Measurements from ENCODE around the gene CDK11A. TPM values are rescaled to one million over a fixed set of nuclear protein-coding genes. Genes with fewer than 3 reads are reported as not detected.

The CDK11A gene
- total RNA-seq, 2 experiments from 2014 or later, result 44.3 to 50.5 TPM

- intact Hi-C loops (cut with DNase I, micrococcal nuclease), result no loop called here
- no peaks in the 10 kb centered on the region for H3K4me1 Mint-ChIP-seq
- DNase-seq (no peak), ATAC-seq (no peak)
- H3K4me3 Mint-ChIP-seq, result no peak overlapping the region
- H3K27ac Mint-ChIP-seq, result no peak overlapping the region
- POLR2A ChIA-PET, result no interaction called here
- CTCF ChIA-PET, result interaction anchor here (0.6 kb wide), 1 partner anchor 412 kb away, joined by 3 read pairs; no protein-coding TSS in a partner anchor
- peaks cover 28% of the 10 kb centered on the region for H3K36me3 Mint-ChIP-seq (ENCODE audit: low read depth)
- no peaks in the 10 kb centered on the region for H3K9me3 Mint-ChIP-seq (ENCODE audit: low read depth)
- no peaks in the 10 kb centered on the region for H3K27me3 Mint-ChIP-seq
Measured at GRCh38 chr1:1759456-1760344, 35.5 kb upstream of the CDK11A start.

DNA sequence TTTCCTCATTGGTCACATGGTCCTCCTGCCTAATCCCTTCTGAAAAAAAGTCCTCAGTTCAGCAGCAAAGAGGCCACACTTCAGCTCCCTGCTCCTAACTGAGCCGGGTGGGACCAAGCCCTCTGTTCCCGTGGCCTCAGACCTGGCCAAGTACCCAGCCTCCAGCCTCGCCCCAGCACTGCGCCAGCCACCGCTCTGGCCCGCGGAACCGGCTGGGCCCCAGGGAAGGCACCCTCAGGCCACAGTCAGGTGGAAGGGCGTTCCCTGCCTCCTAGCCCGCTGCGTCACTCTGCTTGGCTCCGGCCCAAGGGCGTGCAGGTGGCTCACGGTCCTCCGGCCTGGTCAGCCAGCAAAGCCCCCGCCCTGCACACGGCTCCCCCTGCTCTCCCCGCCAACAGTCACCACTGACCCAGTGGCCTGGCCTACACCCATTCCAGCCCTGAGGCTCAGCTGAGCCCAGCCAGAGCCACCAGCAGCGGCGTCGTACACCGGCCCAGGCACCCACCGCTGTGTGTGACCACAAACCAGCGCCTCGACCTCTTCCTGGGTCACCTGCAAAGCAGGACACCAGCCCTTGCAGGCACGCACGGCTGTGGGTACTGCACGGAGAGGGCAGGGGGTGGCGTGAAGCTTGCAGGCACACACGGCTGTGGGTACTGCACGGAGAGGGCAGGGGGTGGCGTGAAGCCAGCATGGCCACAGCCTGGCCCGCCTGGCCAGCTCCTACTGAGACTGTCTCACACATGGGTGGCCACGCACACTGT, 34.7 kb upstream of the CDK11A start:
- Mint-ChIP-seq H3K4me3 (no peak overlapping the region), H3K27ac (no peak overlapping the region), H3K4me1 (no peaks in the 10 kb centered on the region), H3K27me3 (no peaks in the 10 kb centered on the region), H3K36me3 (ENCODE audit: low read depth) (peaks cover 28% of the 10 kb centered on the region), H3K9me3 (ENCODE audit: low read depth) (no peaks in the 10 kb centered on the region)
- ChIA-PET POLR2A (interaction anchor here (0.6 kb wide), 1 partner anchor 78 kb away, joined by 4 read pairs; no protein-coding TSS in a partner anchor), CTCF (interaction anchor here (0.6 kb wide), 1 partner anchor 411 kb away, joined by 3 read pairs; no protein-coding TSS in a partner anchor)
- no peak for ATAC-seq
- no peak for DNase-seq
- intact Hi-C loops (cut with DNase I, micrococcal nuclease), result no loop called here

GRCh38 chr1:1758059-1758621, 34.0 kb upstream of the CDK11A start:
- ATAC-seq (no peak), DNase-seq (no peak)
- H3K27ac Mint-ChIP-seq, result no peak overlapping the region
- H3K4me1 Mint-ChIP-seq, result no peaks in the 10 kb centered on the region
- CTCF ChIA-PET, result no interaction called here
- intact Hi-C loops (cut with DNase I, micrococcal nuclease), result no loop called here
- no peaks in the 10 kb centered on the region for H3K27me3 Mint-ChIP-seq
- H3K36me3 Mint-ChIP-seq (ENCODE audit: low read depth), result peaks cover 28% of the 10 kb centered on the region
- POLR2A ChIA-PET, result interaction anchor here (0.6 kb wide), 1 partner anchor 78 kb away, joined by 4 read pairs; no protein-coding TSS in a partner anchor
- no peak overlapping the region for H3K4me3 Mint-ChIP-seq
- no peaks in the 10 kb centered on the region for H3K9me3 Mint-ChIP-seq (ENCODE audit: low read depth)

DNA sequence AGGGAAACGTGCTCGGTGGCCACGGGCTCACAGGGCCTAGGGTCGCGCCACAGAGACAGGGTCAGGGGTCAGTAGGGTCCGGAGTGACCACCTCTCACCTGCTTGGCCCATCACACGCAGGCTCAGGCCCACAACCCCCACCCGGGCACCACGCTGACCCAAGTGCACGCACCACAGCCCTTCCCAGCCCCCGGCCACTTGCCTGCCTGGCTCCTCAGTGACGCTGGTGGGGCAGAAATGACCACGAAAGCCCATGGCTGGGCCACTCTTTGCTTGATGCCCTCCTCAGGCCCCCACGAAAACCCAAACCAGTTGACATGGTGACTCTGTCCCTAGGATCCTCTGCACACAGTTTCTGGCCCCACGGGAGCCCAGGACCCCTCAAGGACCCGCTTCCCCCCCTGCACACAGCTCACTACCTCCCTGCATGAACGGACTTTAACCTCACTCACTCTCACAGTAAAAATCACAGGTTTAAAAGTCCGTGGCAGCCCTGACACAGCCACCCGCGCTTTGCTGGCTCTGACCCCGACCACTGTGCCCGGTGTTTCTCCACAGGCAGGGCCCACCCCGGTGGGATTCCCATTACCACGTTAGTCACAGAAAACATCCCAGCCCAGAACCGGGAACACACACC, 33.4 kb upstream of the CDK11A start:
- CTCF ChIA-PET, result no interaction called here
- intact Hi-C loops (cut with DNase I, micrococcal nuclease), result no loop called here
- Mint-ChIP-seq H3K9me3 (ENCODE audit: low read depth) (no peaks in the 10 kb centered on the region), H3K27ac (no peak overlapping the region), H3K4me1 (no peaks in the 10 kb centered on the region), H3K4me3 (no peak overlapping the region), H3K36me3 (ENCODE audit: low read depth) (peaks cover 28% of the 10 kb centered on the region), H3K27me3 (no peaks in the 10 kb centered on the region)
- ATAC-seq, result no peak
- POLR2A ChIA-PET, result no interaction called here
- no peak for DNase-seq

DNA sequence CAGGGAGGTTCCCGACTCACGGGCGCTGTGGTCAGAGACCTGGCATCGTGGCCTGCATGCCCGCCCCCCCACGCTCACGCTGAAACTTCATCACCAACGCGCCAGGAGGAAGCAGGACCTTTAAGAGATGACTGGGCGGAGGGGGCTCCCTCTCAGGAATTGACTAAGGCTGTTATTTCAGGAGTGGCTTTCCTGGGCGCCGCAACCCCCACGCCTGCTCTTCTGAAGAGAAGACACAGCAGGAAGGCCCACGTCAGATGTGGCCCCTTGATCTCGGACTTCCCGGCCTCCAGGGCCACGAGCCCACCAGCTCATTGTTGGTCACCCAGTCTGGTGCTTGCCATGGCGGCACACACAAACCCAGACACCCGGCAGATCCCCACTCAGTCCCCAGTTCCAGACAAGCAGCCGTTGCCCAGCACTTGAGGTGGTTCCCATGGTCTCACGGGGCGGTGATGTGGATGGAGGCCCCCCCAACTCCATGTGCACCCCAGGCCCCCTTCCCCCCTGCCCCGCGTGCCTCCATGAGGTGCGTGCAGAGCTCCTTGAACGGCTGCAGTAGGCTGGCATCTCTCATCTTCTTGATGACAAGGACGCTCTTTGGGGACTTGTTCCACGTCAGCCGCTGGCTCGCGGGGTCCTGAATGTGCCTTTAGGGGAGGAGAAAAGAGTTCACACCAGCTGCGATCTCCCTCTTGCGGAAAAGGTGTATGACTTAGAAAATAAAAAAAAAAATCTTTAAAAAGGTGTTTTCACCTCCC, 32.7 kb upstream of the CDK11A start:
- ATAC-seq (no peak), DNase-seq (no peak)
- H3K4me3 Mint-ChIP-seq, result no peak overlapping the region
- intact Hi-C loops (cut with DNase I, micrococcal nuclease), result no loop called here
- H3K4me1 Mint-ChIP-seq, result no peaks in the 10 kb centered on the region
- peaks cover 29% of the 10 kb centered on the region for H3K36me3 Mint-ChIP-seq (ENCODE audit: low read depth)
- H3K9me3 Mint-ChIP-seq (ENCODE audit: low read depth), result no peaks in the 10 kb centered on the region
- H3K27ac Mint-ChIP-seq, result no peak overlapping the region
- ChIA-PET POLR2A (no interaction called here), CTCF (no interaction called here)
- H3K27me3 Mint-ChIP-seq, result no peaks in the 10 kb centered on the region

DNA sequence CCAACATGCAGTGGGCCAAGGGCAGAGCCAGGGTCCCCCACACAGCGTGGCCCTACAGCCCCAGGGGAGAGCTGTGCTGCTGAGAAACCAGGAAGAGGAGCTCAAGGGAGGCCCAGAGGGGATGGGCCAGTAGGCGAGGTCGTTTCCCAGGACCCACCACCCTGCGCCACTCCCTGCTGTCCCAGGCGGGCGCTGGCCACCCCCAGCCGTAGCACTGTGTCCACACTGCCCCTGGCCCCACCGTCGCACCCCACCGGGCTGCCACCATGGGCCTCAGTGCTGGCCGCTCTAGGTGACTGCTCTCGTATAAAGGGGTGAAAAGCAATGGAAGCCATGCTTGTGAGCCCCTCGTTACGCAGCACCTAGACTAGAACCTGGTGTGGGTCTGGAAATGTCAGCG, 31.7 kb upstream of the CDK11A start:
- H3K27me3 Mint-ChIP-seq, result no peaks in the 10 kb centered on the region
- H3K4me1 Mint-ChIP-seq, result no peaks in the 10 kb centered on the region
- CTCF ChIA-PET, result no interaction called here
- peaks cover 22% of the 10 kb centered on the region for H3K36me3 Mint-ChIP-seq (ENCODE audit: low read depth)
- H3K9me3 Mint-ChIP-seq (ENCODE audit: low read depth), result no peaks in the 10 kb centered on the region
- H3K27ac Mint-ChIP-seq, result no peak overlapping the region
- POLR2A ChIA-PET, result interaction anchor here (0.7 kb wide), 1 partner anchor 46 kb away, joined by 4 read pairs; no protein-coding TSS in a partner anchor
- DNase-seq, result no peak
- intact Hi-C loops (cut with DNase I, micrococcal nuclease), result no loop called here
- no peak overlapping the region for H3K4me3 Mint-ChIP-seq
- no peak for ATAC-seq

GRCh38 chr1:1755426-1755825, 31.3 kb upstream of the CDK11A start:
- no peaks in the 10 kb centered on the region for H3K4me1 Mint-ChIP-seq
- CTCF ChIA-PET, result no interaction called here
- POLR2A ChIA-PET, result interaction anchor here (0.7 kb wide), 1 partner anchor 46 kb away, joined by 4 read pairs; no protein-coding TSS in a partner anchor
- H3K9me3 Mint-ChIP-seq (ENCODE audit: low read depth), result no peaks in the 10 kb centered on the region
- H3K27ac Mint-ChIP-seq, result no peak overlapping the region
- ATAC-seq (no peak), DNase-seq (no peak)
- intact Hi-C loops (cut with DNase I, micrococcal nuclease), result no loop called here
- H3K36me3 Mint-ChIP-seq (ENCODE audit: low read depth), result peaks cover 22% of the 10 kb centered on the region
- no peak overlapping the region for H3K4me3 Mint-ChIP-seq
- no peaks in the 10 kb centered on the region for H3K27me3 Mint-ChIP-seq

DNA sequence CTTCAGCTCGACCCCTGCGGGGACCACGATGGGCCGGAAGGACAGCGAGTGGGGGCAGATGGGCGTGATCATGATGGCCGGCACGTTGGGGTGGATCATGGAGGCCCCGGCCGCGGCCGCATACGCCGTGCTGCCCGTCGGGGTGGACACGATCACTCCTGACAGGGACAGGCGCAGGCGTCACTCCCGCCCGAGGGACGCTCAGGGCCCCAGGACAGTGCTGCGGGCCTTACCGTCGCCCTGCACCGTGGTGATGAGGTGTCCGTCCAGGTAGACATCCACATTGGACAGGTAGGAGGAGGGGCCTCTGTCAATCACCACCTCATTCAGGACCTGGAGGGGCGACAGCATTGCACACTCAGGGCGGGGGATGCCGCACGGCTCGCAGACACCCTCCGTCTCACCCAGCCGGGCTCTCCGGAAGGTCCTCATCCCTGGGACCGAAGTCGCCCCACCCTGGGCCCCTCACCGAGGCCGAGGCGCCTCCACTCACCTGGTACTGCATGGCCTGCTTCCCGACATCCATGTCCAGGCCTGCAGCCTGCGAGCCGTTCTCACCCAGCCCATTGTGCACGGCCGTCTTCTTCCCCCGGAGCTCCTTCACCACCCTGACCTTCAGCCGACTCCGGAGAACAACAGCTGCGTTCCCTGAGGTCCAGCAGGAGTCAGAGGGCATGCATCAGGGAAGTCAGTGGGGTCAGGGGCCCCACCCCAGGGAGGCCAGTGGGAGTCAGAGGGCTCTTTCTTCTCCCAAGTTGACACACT, 30.1 kb upstream of the CDK11A start:
- intact Hi-C loops (cut with DNase I, micrococcal nuclease), result no loop called here
- H3K27me3 Mint-ChIP-seq, result no peaks in the 10 kb centered on the region
- peaks cover 17% of the 10 kb centered on the region for H3K36me3 Mint-ChIP-seq (ENCODE audit: low read depth)
- H3K4me1 Mint-ChIP-seq, result peaks cover 2% of the 10 kb centered on the region
- no peaks in the 10 kb centered on the region for H3K9me3 Mint-ChIP-seq (ENCODE audit: low read depth)
- H3K4me3 Mint-ChIP-seq, result no peak overlapping the region
- DNase-seq (no peak), ATAC-seq (no peak)
- ChIA-PET POLR2A (no interaction called here), CTCF (no interaction called here)
- no peak overlapping the region for H3K27ac Mint-ChIP-seq

DNA sequence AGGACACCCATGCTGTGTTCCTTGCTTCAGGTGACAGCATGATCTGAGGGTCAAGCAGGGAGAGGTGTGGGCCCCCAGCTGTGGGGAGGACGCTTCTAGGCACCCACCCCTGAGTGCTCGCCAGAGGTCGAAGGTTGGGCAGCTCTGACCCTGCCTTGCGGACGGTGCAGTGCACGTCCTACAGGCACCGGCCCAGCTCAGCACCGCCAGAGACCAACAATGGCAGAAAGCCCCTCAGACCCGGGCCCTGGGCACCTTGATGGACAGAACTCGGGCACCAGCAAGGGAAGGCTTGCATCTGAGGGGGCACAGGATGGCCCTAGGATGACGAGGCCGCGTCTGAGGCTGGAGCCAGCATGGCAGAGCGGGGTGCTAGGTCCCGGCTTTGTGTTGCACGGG, 29.4 kb upstream of the CDK11A start:
- peaks cover 3% of the 10 kb centered on the region for H3K4me1 Mint-ChIP-seq
- no peak for ATAC-seq
- DNase-seq, result no peak
- POLR2A ChIA-PET, result no interaction called here
- H3K4me3 Mint-ChIP-seq, result no peak overlapping the region
- CTCF ChIA-PET, result no interaction called here
- peaks cover 17% of the 10 kb centered on the region for H3K36me3 Mint-ChIP-seq (ENCODE audit: low read depth)
- no peaks in the 10 kb centered on the region for H3K9me3 Mint-ChIP-seq (ENCODE audit: low read depth)
- H3K27ac Mint-ChIP-seq, result no peak overlapping the region
- intact Hi-C loops (cut with DNase I, micrococcal nuclease), result no loop called here
- no peaks in the 10 kb centered on the region for H3K27me3 Mint-ChIP-seq

GRCh38 chr1:1752636-1753606, 28.8 kb upstream of the CDK11A start:
- H3K4me3 Mint-ChIP-seq, result no peak overlapping the region
- peaks cover 15% of the 10 kb centered on the region for H3K36me3 Mint-ChIP-seq (ENCODE audit: low read depth)

More at GRCh38 chr1:1752636-1753606, 28.8 kb upstream of the CDK11A start:
- ATAC-seq (no peak), DNase-seq (no peak)
- POLR2A ChIA-PET, result no interaction called here
- Mint-ChIP-seq H3K9me3 (ENCODE audit: low read depth) (no peaks in the 10 kb centered on the region), H3K27ac (no peak overlapping the region), H3K27me3 (no peaks in the 10 kb centered on the region), H3K4me1 (peaks cover 3% of the 10 kb centered on the region)
- CTCF ChIA-PET, result no interaction called here
- intact Hi-C loops (cut with DNase I, micrococcal nuclease), result no loop called here
